Regular cardiac myocyte (primary cell): ENCODE measurements around the gene CPLX4. TPM values are rescaled to one million over a fixed set of nuclear protein-coding genes. Genes with fewer than 3 reads are reported as not detected.

Source experiments
- total RNA-seq: library from RNA; depleted of rRNA; stranded (reverse); fragments of >200 nt; gene quantifications from 2 replicates; pipeline ENCODE4 v1.2.3, GENCODE V29; 2014

The CPLX4 gene
- not detected in 2 replicates for total RNA-seq

GRCh38 chr18:59318460-59319050 lies at the start of gene CPLX4:
TSS of gene CPLX4 (minus strand) at chr18:59318649. CDS start at chr18:59318462, 187 bp downstream.

GRCh38 chr18:59358712-59359575 lies 40.5 kb upstream of the CPLX4 start, which contains the start of gene LMAN1:
TSS of gene LMAN1 (minus strand) at chr18:59359265. CDS start at chr18:59359244, 21 bp downstream.

GRCh38 chr18:59272891-59273758 lies 45.3 kb downstream of the CPLX4 start, which contains the start of gene RAX:
TSS of gene RAX (minus strand) at chr18:59273454. CDS start at chr18:59273206, 248 bp downstream.

Other genes starting within 250 kb of the CPLX4 start
- gene SEC11C, start 178.8 kb downstream of the CPLX4 start, total RNA-seq = 30.5 and 32.1 TPM in 2 replicates
- not detected in 2 replicates for gene GRP, start 98.5 kb downstream of the CPLX4 start, total RNA-seq
- not detected in 2 replicates for gene RAX, start 45.2 kb downstream of the CPLX4 start, total RNA-seq
- gene LMAN1, start 40.6 kb upstream of the CPLX4 start, total RNA-seq = 297 and 412 TPM in 2 replicates